Heart left ventricle (tissue), 16 donors: ENCODE results near the gene ABCC5. TPM values are rescaled to one million over a fixed set of nuclear protein-coding genes. Genes with fewer than 3 reads are reported as not detected.

Experiments
- ATAC-seq, 4 donors: fragments of 200-7000 bp; cut with Tn5 transposase; one replicate each; pipeline ENCODE4 v1.9.1; 2020 to 2022; ENCODE audit warnings: moderate library complexity in 4 of 4, mild to moderate bottlenecking in 3 of 4, moderate number of reproducible peaks in 1 of 4
- DNase-seq, 5 donors: peaks; one replicate each; pipeline ENCODE4 v3.0.0-alpha.2; 2020
- H3K27ac ChIP-seq, 12 donors: fragments of 200-600 bp; sonication (generic) in 4 of 12; one replicate each; pipeline versions ENCODE4 v1.5.0 to v1.8.0; 2016 to 2022; ENCODE audit warnings: mild to moderate bottlenecking in 2 of 12
- H3K27me3 ChIP-seq, 9 donors: fragments of 200-600 bp; sonication (generic) in 2 of 9; one replicate each; pipeline versions ENCODE4 v1.5.1 to v1.8.0; 2016 to 2022; ENCODE audit warnings: mild to moderate bottlenecking in 3 of 9
- H3K36me3 ChIP-seq, 9 donors: fragments of 200-600 bp; sonication (generic) in 2 of 9; one replicate each; pipeline versions ENCODE4 v1.5.0 to v1.8.0; 2018 to 2022; ENCODE audit warnings: mild to moderate bottlenecking in 2 of 9
- H3K4me1 ChIP-seq, 12 donors: fragments of 200-600 bp; sonication (generic) in 4 of 12; one replicate each; pipeline versions ENCODE4 v1.5.0 to v1.8.0; 2016 to 2022; ENCODE audit warnings: mild to moderate bottlenecking in 3 of 12
- H3K4me3 ChIP-seq, 12 donors: fragments of 200-600 bp; sonication (generic) in 4 of 12; one replicate each; pipeline versions ENCODE4 v1.5.0 to v1.8.0; 2017 to 2022; ENCODE audit warnings: mild to moderate bottlenecking in 9 of 12, moderate library complexity in 4 of 12
- H3K9me3 ChIP-seq, 12 donors: fragments of 200-600 bp; sonication (generic) in 4 of 12; one replicate each; pipeline versions ENCODE4 v1.5.0 to v1.8.0; 2016 to 2022; ENCODE audit warnings: mild to moderate bottlenecking in 1 of 12
- POLR2A ChIP-seq, 2 donors: fragments of 450-650 bp; IDR thresholded peaks; one replicate each; pipeline ENCODE4 v1.6.1; 2017; ENCODE audit warnings: antibody characterized with exemption in 2 of 2, mild to moderate bottlenecking in 2 of 2, moderate library complexity in 2 of 2
- WGBS, 4 donors: extraction: QIAGEN DNeasy Blood & Tissue Kit in 2 of 4; methylation state at CpG; one replicate each; pipeline versions ENCODE4 v1.1.5 to v1.1.7; 2013 to 2018; 5-methylcytosine and 5-hydroxymethylcytosine counted together
- intact Hi-C, 10 donors: fragments of 100-400 bp; cut with DNase I; formaldehyde crosslinking; loops; one replicate each; pipeline versions ENCODE4 v1.11.1 to v1.14.2; 2022
- polyA plus RNA-seq, 2 donors: library from polyadenylated mRNA; stranded (reverse); fragments of 200-250 nt; gene quantifications; one replicate each; pipeline ENCODE4 v1.2.3, GENCODE V29; 2013
- total RNA-seq, 9 donors: library from RNA; depleted of rRNA in 2 of 9; stranded (reverse); fragments of >200 nt in 2 of 9; fragmentation: NEBNext Ultra II Directional in 3 of 9; extraction: Animal tissue kit (Norgen Biotek cat#: 25700) in 3 of 9; gene quantifications; one replicate each; pipeline versions ENCODE4 v1.1.0 to v1.2.4, GENCODE V29; 2016 to 2023
- TF ChIP-seq, protein P1 (sequence below), 12 donors: fragments of 200-600 bp; sonication (generic) in 4 of 12; IDR thresholded peaks; one replicate each; pipeline versions ENCODE4 v1.5.0 to v1.8.0; 2018 to 2022; ENCODE audit warnings: antibody characterized with exemption in 12 of 12, mild to moderate bottlenecking in 5 of 12
- donor health status: ischemic (EF 13 %, LVEDD 7.1; RV severe dilation, severe dysfunction).
- donor health status: healthy with polysubstance abuse.
- donor health status: DM: no; HTN: yes; CAD: no.
- donor health status: DM: no; HTN: no; CAD: no.
- donor health status: ischemic (EF 25% LVEDD 6.9; RV normal size, moderate dysfunction).
- donor health status: ischemic (EF 25% LVEDD 5.7; RV mildly dilated, moderate dysfunction).
- donor health status: healthy.
- donor health status: DM: yes; HTN: yes; CAD: no.
- donor health status: ischemic (EF 35%, LVEDD 5.7; RV mildly dilated, moderate dysfunction).
- donor health status: nonischemic (EF 11% LVEDD 7.7; RV severe dilation, severe dysfunction).
- donor health status: DM: yes; HTN: yes; CAD: no.
- donor health status: PGD.
- donor health status: ischemic (EF 29% LVEDD 5.4; RV normal size, mild dysfunction).
- donor health status: nonischemic (EF 23%, LVEDD 6.1; RV moderate dilation, normal function).

Gene ABCC5
- total and polyA plus RNA-seq, 11 donors, result 16.4 to 61.7 (median 32.6) TPM

DNA sequence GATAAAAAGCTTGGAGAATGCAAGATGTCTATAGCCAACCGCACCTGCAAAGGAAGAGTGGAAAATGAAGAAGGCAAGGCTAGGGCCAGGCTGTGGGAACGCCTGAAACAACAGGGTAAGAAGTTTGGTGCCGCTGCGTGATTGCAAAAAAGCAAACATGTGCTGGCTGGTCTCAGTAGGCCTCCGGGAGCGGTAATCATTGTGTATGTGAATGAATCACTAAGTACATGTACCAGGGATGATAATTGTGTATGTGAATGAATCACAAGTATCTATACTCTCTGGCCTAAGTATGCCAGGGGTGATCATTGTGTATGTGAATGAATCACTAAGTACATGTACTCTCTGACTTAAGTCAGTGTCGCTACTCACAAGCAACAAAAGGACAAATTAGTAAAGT, 92.7 kb downstream of the ABCC5 start:
- ATAC-seq (no peak), DNase-seq (no peak)
- Histone ChIP-seq H3K4me1 (no peaks in the 10 kb centered on the region), H3K9me3 (no peaks in the 10 kb centered on the region), H3K27ac (no peak overlapping the region), H3K36me3 (peaks cover 0 to 100% (median 96%) of the 10 kb centered on the region in 9 donors), H3K27me3 (no peaks in the 10 kb centered on the region), H3K4me3 (no peak overlapping the region)
- TF ChIP-seq POLR2A (IDR thresholded peaks at IDR 0.05), result no peak
- TF ChIP-seq, protein P1, sequence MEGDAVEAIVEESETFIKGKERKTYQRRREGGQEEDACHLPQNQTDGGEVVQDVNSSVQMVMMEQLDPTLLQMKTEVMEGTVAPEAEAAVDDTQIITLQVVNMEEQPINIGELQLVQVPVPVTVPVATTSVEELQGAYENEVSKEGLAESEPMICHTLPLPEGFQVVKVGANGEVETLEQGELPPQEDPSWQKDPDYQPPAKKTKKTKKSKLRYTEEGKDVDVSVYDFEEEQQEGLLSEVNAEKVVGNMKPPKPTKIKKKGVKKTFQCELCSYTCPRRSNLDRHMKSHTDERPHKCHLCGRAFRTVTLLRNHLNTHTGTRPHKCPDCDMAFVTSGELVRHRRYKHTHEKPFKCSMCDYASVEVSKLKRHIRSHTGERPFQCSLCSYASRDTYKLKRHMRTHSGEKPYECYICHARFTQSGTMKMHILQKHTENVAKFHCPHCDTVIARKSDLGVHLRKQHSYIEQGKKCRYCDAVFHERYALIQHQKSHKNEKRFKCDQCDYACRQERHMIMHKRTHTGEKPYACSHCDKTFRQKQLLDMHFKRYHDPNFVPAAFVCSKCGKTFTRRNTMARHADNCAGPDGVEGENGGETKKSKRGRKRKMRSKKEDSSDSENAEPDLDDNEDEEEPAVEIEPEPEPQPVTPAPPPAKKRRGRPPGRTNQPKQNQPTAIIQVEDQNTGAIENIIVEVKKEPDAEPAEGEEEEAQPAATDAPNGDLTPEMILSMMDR (IDR thresholded peaks at IDR 0.05), result no peak
- 95 to 98% (median 97%) methylated on average over 7 of the region's 7 CpGs for WGBS, 4 donors
- intact Hi-C loops, result no loop called here

DNA sequence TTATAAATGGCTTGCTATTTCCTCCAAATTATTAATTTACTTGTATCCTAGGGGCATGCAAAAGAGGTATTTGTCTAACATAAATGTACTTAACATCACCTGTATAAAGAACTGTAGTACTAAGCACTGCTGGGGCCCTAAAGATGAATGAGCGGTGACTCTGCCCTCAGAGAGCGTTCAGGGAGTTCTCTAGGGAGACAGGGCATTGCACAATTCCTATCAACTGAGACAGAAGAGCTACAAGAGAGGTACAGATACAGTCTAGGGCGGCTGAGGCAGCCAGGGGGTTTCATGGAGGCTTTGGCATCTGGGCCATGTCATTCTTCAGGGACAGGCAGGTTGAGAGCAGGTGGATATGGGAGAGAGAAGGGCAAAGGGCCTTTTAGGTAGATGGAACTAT, 93.1 kb downstream of the ABCC5 start:
- Histone ChIP-seq H3K27me3 (no peaks in the 10 kb centered on the region), H3K36me3 (peaks cover 0 to 100% (median 96%) of the 10 kb centered on the region in 9 donors), H3K9me3 (no peaks in the 10 kb centered on the region), H3K27ac (no peak overlapping the region), H3K4me1 (no peaks in the 10 kb centered on the region), H3K4me3 (no peak overlapping the region)
- ATAC-seq (no peak), DNase-seq (no peak)
- 87 to 98% (median 93%) methylated on average over 3 of the region's 3 CpGs for WGBS, 4 donors
- no peak for TF ChIP-seq POLR2A (IDR thresholded peaks at IDR 0.05)
- TF ChIP-seq, protein P1 (IDR thresholded peaks at IDR 0.05), result no peak
- intact Hi-C loops, result no loop called here

DNA sequence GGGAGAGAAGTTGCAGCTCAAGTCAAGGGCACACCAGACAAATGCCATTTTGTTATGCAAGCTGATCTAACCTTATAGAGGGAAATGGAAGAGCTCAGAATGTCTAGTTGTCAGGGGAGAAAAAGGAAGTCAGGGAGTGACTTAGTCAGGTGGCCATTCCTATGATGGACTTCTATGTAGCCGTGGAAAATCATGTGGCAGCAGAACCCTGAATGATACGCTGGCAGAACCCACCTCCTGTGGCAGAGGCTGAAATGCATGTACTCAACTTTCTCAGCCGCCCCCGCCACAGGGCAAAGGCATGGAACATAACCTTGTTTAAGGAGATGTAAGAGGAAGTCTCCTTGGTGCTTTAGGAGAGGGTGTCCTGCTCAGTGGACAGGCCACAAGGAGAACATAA, 95.3 kb downstream of the ABCC5 start:
- Histone ChIP-seq H3K27ac (no peak overlapping the region), H3K4me3 (no peak overlapping the region), H3K36me3 (peaks cover 0 to 82% (median 80%) of the 10 kb centered on the region in 9 donors), H3K9me3 (no peaks in the 10 kb centered on the region), H3K4me1 (no peaks in the 10 kb centered on the region), H3K27me3 (no peaks in the 10 kb centered on the region)
- ATAC-seq (no peak), DNase-seq (no peak)
- TF ChIP-seq, protein P1 (IDR thresholded peaks at IDR 0.05), result no peak
- TF ChIP-seq POLR2A (IDR thresholded peaks at IDR 0.05), result no peak
- 93 to 98% (median 96%) methylated on average over 4 of the region's 4 CpGs for WGBS, 4 donors
- intact Hi-C loops, result no loop called here

DNA sequence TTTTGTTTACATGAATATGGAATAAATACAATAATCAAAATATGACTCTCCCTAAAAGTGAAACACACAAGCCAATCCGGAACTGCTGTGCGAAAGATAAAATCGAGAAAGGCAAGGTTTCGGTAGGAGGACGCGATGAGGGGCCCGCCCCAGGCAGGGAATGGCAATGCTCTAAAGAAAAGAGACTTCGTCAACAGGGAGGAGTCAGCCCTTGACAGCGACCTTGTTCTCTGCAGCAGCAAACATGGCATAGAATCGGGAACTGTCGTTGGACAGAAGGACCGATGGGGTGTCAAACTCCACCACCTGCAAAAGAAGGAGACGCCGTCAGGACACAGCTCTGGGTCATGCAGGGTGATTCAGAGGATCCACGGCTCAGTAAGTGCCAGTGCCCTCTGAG, 96.6 kb downstream of the ABCC5 start:
- Histone ChIP-seq H3K9me3 (no peaks in the 10 kb centered on the region), H3K4me3 (no peak overlapping the region), H3K27me3 (no peaks in the 10 kb centered on the region), H3K4me1 (no peaks in the 10 kb centered on the region), H3K27ac (no peak overlapping the region), H3K36me3 (peaks cover 0 to 69% (median 67%) of the 10 kb centered on the region in 9 donors)
- intact Hi-C loops, result no loop called here
- WGBS, 4 donors, result 93 to 94% (median 93%) methylated on average over 15 of the region's 15 CpGs
- TF ChIP-seq, protein P1 (IDR thresholded peaks at IDR 0.05), result no peak
- TF ChIP-seq POLR2A (IDR thresholded peaks at IDR 0.05), result no peak
- DNase-seq (no peak), ATAC-seq (no peak)
